ENCODE data around the gene SLC25A26.
"Not testable (repeated sequence)": the region's sequence is repeated elsewhere in the genome, so short reads cannot be mapped to it uniquely, and the experiment has no call there.

The SLC25A26 gene

GRCh38 chr3:66415867-66416428 is 195.1 kb downstream of the SLC25A26 start:
- no peak for DNase-seq

- DNase-seq = no peak
Observed at GRCh38 chr3:66416556-66417304, 195.9 kb downstream of the SLC25A26 start.

DNA sequence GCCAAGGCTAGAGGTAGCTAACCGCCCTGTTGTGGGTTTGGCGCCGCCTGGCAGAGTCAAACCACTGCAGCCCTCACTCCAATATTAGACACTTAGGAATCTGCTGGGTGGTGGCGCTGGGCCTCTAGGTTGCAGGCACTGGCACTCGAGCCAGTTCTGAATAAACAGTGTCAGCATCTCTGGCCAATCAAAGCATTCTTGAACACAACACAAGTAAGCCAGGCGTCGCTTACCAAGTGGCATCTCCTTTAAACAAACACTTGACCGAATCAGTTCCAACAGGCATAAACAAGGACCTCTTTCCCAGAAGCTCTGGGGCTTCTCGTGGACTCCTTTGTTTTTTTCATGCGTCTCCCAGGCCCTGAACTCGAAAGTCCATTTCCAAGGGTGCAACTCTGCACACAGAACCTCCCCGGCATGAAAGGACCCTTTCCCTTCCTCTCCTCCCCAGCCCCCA is 197.7 kb downstream of the SLC25A26 start:
- no peak for DNase-seq

GRCh38 chr3:66419036-66419435 is 198.2 kb downstream of the SLC25A26 start:
- DNase-seq = no peak

GRCh38 chr3:66421144-66421543 is 200.3 kb downstream of the SLC25A26 start:
- DNase-seq = not testable (repeated sequence)

DNA sequence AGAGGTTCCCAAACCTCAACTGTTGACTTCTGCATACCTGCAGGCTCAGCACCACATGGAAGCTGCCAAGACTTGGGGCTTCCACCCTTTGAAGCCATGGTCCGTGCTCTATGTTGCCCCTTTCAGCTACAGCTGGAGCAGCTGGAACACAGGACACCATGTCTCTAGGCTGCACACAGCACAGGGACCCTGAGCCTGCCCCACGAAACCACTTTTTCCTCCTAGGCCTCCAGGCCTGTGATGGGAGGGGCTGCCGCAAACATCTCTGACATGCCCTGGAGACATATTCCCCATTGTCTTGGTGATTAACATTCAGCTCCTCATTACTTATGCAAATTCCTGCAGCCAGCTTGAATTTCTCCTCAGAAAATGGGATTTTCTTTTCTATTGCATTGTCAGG is 201.1 kb downstream of the SLC25A26 start:
- DNase-seq = not testable (repeated sequence)

GRCh38 chr3:66423791-66424190 is 203.0 kb downstream of the SLC25A26 start:
- peak; percentile 14 for DNase-seq

- no peak for DNase-seq
Observed at GRCh38 chr3:66425032-66425431, 204.2 kb downstream of the SLC25A26 start.

GRCh38 chr3:66425576-66426114 is 204.8 kb downstream of the SLC25A26 start:
- no peak for DNase-seq

DNA sequence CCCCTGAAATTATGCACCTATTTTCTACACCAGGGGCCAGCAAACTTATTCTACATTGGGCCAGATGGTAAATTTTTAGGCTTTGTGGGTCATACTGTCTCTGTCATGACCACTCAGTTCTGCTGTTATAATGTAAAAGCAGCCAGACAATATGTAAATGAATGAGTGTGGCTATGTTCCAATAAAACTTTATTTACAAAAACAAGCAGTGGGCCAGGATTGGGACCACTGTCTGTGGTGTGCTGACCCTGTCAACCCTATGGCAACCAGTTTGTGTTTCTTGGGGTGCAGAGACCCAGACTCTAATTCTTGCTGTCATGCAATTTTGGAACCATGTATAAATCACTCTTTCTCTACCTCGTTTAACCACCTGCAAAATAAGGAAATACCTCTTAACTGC is 205.3 kb downstream of the SLC25A26 start:
- no peak for DNase-seq

DNA sequence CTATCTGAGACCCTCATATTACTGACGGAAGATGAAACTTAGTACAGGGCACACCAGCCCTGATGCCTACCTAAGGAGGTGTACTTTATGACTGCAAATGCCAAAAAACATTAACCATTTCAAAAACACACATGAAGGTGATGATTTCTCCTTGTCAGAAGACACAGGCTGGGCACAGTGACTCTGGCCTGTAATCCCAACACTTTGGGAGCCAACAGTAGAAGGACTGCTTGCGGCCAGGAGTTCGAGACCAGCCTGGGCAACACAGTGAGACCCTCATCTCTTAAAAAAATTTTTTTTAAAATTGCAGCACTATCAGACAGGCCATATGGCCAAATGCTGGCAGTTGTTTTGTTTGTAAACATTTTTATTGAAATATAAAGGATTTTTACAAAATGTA is 206.6 kb downstream of the SLC25A26 start:
- no peak for DNase-seq

GRCh38 chr3:66427951-66428474 is 207.2 kb downstream of the SLC25A26 start:
- no peak for DNase-seq

All from NCI-H226 (cell line).